Measurements from ENCODE around the gene PDZK1IP1.
A peak's percentile ranks its signal among the peaks of the same experiment; 100 is the strongest.
"Not testable (repeated sequence)": the region's sequence is repeated elsewhere in the genome, so short reads cannot be mapped to it uniquely, and the experiment has no call there.

Gene PDZK1IP1

DNA sequence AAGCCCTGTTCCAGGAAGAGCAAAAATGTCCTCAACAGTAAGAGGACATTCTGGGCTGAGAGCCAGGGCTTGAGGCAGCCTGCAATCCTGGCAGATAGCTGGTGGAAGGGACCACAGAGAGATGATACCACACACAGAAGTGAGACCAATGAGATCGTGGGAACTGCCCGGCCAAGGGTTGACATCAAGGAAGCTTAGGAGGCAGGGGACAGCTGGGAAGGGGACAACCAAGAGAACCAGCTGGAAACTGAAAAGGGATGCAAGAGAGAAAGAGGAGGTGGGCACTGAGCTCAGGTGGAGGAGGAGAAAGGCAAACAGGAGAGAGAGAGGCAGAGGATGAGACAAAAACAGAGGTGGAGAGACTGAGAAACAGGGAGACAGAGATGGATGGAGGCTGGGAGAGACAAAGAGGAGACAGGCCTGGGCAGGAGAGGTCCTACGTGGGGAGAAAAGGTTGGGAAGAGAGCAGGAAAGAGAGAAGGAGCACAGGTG lies 9.2 kb downstream of the PDZK1IP1 start:
- peak; percentile 95 for DNase-seq

DNA sequence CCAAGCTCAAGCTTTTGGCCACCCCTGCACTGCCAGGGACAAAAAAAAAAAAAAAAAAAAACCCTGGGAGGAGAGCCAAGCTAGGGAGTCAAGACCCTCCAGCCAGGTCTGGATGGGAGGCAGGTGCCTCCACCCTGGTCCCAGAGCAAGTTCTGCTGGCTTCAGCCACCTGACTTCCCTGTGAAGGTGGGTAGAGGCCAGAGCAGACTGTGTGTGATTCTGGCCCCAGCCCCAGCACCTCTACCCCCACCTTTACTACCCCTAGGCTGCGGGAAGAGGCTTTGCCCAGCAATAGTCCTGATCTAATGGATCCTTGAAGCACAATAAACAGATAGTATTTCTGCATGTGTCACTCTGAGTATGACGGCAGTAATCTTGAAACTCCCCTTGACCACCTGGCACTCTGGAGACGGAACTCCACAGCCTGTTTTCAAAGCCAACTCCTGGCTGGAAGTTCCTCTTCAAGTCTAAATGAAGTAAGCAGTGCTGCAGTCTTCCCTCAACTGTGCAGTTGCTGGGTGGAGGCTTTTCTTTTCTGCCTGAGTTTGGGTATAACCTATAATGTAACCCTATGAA lies 9.8 kb downstream of the PDZK1IP1 start:
- peak; percentile 95 for DNase-seq

DNA sequence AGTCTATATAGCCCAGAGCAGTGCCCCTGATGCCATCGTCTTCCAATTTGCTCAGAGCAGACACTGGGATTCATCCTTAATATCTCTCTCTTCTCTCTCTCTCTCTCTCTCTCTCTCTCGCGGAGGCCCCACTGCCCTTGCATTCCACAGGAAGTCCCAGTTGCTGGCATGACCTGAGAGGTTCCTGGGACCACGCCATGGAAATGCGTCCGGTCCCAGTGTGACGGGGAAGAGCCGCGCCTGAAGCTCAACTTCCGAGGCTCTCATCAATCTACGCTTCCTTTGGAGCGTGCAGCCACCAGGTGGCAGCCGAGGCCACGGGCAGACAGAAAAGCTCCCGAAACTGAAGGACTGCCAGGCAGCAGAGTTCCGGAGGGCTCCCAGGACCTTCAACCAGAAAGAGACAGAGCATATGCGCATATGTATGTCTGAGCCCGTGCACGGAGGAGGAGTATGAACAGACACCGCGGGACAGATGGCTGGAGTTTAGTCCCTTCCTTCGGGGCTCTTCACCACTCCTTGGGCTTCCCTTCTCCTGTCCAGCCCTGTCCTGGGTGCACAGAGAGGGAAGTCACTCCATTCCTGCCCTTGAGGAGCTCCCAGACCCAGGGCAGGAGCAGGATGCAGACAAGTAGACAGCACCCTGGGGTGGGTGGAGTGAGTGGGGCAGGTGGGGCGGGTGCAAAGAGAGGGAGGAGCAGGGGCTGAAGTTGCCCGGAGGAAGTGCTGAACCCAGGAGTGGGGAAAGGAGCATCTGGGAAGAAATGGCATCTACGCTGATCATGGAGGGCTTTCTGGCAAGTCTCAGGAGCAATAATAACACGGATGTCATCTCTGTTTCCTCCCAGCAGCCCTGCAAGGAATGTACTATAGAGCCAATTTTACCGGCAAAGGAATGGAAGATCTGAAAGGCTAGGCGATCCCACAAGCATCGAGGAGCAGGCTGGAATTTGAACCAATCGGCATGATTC lies 10.5 kb downstream of the PDZK1IP1 start:
- peak; percentile 98 for DNase-seq

DNA sequence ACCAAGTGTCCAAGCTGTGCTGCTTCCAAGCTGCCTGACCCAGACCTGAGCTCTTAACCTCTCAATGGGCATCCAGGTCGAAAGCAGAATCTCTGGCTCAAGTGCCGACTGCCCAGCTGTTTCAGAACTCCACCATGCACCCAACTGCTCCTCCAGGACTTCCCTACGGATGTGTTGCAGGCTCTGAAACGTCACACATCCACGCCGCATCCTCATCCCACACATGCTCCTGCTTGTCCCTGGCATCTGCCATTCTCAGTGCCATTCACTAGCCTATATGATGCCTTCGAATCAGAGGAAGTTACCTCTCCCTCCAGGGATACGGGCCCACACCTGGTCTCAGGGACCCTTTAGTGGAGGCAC lies 11.2 kb downstream of the PDZK1IP1 start:
- DNase-seq, result no peak

DNA sequence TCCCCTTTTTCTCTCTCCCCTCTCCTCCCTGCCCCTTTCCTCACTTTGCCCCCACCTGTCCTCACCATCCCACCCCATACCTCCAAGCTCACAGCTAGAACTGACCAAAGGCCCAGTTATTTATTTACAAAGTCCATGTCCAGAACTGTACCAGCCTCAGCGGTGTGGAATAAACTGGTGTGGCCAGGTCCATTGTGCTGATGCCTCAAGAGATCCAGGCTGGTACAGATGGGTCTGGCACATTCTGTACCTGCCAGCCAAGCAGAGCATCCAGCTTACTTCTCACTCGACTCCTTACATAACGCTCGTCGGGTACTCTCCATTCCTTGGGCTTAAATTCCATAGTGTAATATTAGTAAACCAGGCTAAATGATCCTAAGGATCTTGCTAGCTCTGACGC lies 11.8 kb downstream of the PDZK1IP1 start:
- no peak for DNase-seq

DNA sequence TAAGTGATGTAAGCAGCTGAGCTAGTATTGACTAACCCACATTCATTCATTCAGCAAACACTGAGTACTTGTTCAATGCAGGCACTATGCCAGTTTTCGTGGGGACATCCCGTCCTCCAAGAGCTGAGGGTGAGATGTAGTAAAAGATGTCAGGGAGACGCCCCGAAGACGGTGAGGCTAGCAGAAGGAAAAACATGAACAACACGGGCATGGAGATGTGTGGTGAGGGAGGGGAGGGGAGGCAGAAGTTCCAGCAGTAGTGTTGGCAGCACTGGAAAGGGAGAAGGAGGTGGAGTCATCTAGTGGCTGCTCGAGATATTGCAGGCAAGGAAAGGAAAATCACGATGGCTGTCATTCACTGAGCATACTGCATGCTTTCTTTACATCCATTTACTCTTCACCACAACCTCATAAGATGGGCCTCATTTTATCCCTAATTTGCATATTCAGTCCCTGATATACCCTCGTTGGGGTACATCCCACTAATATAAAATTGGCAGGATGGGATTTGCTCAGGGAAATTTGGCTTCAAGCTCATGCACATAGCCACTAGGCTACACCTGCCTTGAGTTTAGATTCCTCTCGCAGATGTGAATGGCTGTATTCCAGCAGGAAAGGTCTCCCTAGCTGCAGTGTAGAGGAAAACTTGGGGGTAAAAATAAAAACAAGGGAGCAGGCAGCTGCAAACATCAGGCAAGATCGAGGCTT lies 14.5 kb downstream of the PDZK1IP1 start:
- peak; percentile 81 for DNase-seq

DNA sequence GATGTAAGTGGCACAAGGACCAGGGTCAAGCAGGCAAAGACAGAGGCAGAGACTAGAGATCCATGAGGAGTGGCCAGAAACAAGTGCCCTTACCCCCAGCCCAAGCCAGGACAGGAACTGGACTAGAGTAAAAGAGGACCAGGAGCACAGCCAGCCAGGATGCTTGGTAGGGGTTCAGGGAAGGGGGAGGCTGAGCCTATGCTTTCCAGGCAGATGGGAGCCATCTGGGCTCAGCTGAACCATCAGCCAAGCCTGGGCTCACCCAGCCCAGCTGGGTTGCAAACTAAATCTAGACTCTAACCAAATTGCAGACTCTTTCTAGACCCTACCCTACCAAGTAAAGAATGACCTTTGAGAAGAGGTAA lies 15.2 kb downstream of the PDZK1IP1 start:
- no peak for DNase-seq

DNA sequence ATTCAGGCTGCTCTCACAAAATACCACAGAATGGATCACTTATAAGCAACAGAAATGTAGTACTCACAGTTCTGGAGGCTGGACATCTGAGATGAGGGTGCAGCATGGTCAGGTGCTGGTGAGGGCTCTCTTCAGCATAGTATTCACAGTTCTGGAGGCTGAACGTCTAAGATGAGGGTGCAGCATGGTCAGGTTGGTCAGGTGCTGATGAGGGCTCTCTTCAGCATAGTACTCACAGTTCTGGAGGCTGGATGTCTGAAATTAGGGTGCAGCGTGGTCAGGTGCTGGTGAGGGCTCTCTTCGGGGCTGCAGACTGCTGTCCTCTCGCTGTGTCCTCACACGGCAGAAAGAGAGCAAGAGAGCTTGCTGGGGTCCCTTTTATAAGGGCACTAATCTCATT lies 17.1 kb downstream of the PDZK1IP1 start:
- DNase-seq, result no peak

DNA sequence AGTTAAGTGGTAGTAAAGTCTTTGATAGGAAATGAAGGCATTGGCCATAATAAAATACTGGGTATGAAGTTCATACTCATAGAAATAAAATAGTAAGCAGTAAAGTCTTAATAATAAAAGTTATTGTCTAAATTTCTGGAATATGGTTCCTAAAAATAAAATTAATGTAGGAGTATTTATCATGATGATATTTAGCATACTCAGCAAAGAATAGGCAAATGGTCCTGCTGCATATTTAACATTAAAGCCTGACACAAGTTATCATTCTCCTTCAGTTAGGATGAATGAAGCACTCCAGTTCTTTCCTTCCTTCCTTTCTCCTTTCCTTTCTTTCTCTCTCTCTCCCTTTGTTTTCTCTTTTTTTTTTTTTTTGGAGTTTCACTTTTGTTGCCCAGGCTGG lies 25.3 kb downstream of the PDZK1IP1 start:
- DNase-seq, result no peak

DNA sequence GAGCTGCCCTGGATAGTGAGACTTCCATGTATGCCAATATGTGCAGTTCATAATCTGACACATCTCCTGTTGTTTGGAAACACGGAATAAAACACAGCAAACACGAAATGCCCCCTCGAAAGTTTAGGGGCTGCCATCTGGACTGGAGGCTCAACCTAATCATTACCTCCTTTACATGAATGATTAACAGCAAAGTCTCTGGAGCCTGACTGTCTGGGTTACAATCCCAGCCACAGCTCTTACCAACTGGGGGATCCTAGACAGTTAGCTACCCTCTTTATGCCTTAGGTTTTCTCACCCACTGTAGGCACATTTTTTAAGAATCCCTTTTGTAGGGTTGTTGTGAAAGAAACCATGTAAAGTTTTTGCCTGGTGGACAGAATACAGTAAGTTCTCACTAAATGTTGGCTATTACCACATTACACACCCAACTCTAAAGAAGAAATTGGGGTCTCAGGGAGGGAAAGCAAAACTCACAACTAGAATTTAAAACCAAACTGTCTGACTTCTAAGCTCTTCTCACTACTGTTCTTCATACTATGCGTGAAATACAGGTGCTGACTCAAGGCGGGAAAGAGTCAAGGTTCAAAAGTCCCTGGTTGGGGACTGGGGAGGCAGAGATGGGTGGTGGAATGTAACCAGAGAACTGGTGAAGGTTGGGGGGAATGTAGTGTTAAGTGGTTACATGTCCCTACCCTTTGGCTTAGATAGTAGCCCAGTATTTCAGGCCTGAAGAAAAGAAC lies 28.4 kb downstream of the PDZK1IP1 start:
- no peak for DNase-seq

DNA sequence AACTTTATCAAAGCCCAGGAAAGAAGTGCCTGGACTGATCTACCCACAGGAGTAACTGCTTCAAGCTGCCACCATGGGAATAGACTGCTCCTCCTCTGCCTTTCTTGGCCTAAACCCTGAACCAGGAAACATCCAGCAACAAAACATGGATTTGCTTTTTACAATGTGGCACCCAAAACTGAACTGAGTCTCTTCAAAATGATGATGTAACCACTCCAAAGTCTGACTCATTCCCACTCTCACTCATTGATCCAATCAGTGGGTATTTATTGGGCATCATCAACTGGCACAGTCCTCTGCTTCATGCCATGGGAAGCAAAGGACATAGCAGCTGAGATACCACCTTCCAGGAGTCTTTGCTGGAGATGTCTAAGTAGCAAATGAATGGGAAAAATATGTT lies 29.1 kb downstream of the PDZK1IP1 start:
- no peak for DNase-seq

DNA sequence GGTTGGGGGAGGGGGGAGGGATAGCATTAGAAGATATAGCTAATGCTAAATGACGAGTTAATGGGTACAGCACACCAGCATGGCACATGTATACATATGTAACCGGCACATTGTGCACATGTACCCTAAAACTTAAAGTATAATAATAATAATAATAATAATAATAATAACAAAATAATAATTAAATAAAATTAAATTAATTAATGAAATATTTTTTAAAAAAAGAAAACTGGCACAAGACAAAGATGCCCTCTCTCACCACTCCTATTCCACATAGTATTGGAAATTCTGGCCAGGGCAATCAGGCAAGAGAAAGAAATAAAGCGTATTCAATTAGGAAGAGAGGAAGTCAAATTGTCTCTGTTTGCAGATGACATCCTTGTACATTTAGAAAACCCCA lies 31.9 kb downstream of the PDZK1IP1 start:
- DNase-seq, result not testable (repeated sequence)

DNA sequence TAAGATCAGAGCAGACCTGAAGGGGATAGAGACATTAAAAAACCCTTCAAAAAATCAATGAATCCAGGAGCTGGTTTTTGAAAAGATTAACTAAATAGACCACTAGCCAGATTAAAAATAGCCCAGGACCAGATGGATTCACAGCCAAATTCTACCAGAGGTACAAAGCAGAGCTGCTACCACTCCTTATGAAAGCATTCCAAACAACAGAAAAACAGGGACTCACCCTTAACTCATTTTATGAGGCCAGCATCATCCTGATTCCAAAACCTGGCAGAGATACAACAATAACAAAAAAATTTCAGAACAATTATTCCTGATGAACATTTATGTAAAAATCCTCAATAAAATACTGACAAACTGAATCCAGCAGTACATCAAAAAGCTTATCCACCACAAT lies 33.4 kb downstream of the PDZK1IP1 start:
- not testable (repeated sequence) for DNase-seq

DNA sequence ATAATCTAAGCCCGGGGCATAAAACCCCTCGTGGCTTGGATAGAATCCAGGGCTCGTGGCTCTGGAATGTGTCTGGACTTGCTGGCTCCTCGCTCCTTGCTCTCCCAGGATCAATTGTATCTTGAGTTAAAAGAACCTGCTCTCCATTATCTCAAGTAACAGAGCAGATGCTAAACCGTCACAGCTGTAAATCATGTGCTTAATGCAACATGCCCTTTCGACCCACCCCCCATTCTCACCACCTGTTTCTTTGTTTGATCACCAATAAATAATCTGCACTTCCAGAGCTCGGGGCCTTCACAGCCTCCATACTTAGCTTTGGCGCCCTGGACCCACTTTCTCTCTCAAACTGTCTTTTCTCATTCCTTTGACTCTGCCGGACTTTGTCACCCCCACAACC lies 40.7 kb downstream of the PDZK1IP1 start:
- not testable (repeated sequence) for DNase-seq

DNA sequence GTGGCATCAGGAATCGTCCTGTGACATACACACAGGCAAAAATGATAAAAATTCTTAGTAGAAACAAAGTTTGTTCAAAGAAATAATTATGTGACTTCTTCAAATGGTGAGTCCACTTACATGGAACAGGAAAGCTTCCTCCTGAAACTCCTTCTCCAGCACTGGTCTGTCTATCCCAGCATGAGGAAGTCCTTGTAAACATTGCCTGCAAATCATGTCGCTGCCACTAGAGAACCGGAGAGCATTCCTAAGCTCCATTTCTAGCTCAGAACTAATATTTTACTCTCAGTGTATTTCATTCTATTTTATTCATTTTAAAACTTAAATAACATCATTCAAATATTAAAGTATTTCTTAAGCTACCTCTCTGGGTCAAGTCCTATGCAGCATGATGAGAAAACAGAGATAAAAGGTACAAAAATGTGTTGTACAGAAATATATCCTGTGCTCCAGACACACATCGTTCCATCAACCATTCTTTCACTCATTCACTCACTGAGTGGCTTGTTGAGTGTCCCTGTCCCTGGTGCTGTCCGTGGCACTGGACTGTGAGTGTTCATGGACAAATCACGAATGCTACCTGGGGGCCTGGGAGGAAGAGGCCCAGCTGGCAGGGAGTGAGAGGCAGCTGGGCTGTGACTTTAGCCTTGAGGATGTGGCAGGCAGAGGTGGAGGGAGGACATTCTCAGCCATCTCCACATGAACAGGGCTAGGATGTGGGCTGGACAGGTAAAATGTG lies 42.6 kb downstream of the PDZK1IP1 start:
- no peak for DNase-seq

DNA sequence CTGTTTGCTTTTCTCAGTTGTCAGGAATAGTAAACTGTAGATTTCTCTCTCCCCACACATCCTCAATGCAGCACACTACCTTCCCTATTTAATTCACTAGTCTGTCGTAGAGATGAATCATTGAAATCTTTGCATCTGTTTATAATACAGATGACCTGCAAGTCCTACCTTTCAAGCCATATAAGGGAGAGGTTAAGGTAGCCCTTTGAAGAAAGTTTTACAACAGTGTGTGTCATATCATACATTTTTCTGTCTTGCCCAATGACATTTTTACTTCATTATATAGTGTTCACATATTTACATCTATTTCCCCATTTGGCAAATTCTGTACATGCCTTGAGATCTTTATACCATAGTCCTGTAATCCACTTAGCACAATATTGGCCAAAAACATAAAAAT lies 43.3 kb downstream of the PDZK1IP1 start:
- DNase-seq, result not testable (repeated sequence)

DNA sequence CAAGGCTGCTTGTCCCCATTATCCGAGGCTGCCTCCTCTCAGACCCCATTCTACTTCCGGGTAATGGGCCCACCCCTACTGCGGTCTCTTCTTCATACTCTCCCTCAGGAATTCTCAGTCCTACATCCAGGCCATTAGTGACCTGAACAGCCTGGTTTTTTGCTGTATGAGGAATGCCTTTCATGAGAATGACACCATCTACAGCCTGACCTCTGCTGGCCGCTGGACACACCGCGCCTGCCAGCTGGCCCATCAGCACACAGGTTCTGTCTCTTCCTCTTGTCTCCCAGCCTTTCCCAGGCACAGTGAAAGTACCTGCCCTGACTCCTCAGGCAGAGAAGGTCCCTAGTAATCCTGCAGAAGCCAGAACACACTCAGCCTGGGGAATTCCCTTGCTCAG lies 46.2 kb downstream of the PDZK1IP1 start:
- DNase-seq, result peak; percentile 2

DNA sequence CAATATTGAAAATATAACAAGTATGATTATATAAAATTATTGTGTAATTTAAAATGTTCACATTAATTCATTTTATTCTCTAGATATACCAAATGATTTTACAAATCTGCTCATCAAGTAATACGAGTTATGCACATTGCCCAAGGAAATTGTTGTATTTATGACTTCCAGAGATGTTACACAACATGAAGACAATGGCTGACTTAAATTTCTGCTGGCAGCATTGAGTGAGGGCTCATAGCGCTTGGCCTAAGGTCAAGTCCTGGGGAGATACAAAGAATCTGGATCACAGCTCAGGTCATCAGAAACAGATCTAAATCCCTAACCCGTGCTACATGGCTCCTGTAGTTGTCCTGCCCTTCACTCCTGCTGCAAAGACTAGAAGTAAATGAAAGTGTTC lies 49.5 kb downstream of the PDZK1IP1 start:
- not testable (repeated sequence) for DNase-seq

DNA sequence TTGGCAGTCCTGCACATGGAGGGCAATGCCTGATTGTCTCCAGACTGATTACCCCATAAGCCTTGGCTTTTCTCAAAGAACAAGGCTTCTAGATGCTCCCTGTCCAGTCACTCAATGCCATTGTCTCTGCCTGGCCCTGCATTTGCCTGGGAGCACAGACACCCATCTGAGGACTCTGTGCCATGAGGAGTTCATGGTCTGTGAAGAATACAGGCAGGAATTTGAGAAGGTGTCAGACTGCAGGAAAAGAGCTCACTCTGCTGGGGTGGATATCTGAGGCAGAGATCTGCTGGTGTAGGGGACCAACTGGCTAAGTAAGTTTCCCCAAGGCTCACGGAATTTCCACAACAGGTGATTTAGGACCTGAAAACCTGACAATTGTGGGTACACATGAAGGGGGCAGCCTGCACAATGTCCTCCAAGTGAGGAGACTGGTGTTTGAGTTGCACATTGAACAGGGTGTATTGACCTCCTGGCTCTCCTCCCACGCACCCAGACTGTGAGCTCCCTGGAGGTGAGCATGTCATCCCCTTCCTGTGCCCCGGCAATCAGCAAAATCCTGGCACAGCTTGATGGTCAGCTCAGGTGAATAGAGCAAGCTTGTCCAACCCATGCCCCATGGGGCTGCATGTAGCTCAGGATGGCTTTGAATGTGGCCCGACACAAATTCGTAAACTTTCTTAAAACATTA lies 51.8 kb downstream of the PDZK1IP1 start:
- no peak for DNase-seq

DNA sequence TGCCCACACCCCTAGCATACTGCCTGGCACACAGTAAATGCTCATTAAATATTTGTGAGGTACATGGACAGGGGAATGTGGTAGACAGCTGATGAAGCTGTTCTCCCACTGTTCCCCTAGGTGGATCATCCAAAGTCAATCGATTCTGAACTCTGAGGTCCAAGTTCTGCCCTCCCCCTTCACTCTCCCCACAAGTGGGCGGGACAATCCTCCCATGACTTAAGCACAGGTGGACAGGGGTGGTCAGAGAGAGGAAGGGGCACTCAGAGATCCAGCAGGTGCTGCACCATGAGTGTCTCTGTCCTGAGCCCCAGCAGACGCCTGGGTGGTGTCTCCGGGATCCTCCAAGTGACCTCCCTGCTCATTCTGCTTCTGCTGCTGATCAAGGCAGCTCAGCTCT lies 52.6 kb downstream of the PDZK1IP1 start, which contains the start of gene CYP4A22:
Gene CYP4A22 (plus strand): TSS at position 244 of the 400 bp plus-strand sequence. CDS start 45 bp downstream, at position 289.
- no peak for DNase-seq

All from OCI-M1 (cell line).